Muscle layer of duodenum (tissue), 2 donors: ENCODE results near the gene CIROP.
"Not testable (repeated sequence)": the region's sequence is repeated elsewhere in the genome, so short reads cannot be mapped to it uniquely, and the experiment has no call there.

Experiments used
- H3K27ac ChIP-seq: one replicate; pipeline ENCODE4 v1.7.0; 2013; ENCODE audit warnings: mild to moderate bottlenecking, low read length
- H3K27me3 ChIP-seq: one replicate; pipeline ENCODE4 v1.7.0; 2013; ENCODE audit warnings: low read depth, mild to moderate bottlenecking, control low read depth, low read length
- H3K36me3 ChIP-seq, 2 donors: one replicate each; pipeline ENCODE4 v1.7.0; 2013; ENCODE audit warnings: low read length in 2 of 2, control low read depth in 1 of 2, mild to moderate bottlenecking in 1 of 2; ENCODE audit not compliant: insufficient read depth in 2 of 2, control insufficient read depth in 1 of 2
- H3K4me1 ChIP-seq, 2 donors: one replicate each; pipeline ENCODE4 v1.7.0; 2013; ENCODE audit warnings: low read length in 2 of 2, mild to moderate bottlenecking in 2 of 2, control low read depth in 1 of 2, moderate library complexity in 1 of 2; ENCODE audit not compliant: insufficient read depth in 2 of 2, control insufficient read depth in 1 of 2
- H3K4me3 ChIP-seq, 2 donors: one replicate each; pipeline ENCODE4 v1.7.0; 2013; ENCODE audit warnings: low read length in 2 of 2, low read depth in 1 of 2, mild to moderate bottlenecking in 1 of 2
- H3K9me3 ChIP-seq, 2 donors: one replicate each; pipeline ENCODE4 v1.7.0; 2013; ENCODE audit warnings: low read length in 2 of 2, control low read depth in 1 of 2, mild to moderate bottlenecking in 1 of 2; ENCODE audit not compliant: control insufficient read depth in 1 of 2
- donor health status: healthy.

CIROP gene

DNA sequence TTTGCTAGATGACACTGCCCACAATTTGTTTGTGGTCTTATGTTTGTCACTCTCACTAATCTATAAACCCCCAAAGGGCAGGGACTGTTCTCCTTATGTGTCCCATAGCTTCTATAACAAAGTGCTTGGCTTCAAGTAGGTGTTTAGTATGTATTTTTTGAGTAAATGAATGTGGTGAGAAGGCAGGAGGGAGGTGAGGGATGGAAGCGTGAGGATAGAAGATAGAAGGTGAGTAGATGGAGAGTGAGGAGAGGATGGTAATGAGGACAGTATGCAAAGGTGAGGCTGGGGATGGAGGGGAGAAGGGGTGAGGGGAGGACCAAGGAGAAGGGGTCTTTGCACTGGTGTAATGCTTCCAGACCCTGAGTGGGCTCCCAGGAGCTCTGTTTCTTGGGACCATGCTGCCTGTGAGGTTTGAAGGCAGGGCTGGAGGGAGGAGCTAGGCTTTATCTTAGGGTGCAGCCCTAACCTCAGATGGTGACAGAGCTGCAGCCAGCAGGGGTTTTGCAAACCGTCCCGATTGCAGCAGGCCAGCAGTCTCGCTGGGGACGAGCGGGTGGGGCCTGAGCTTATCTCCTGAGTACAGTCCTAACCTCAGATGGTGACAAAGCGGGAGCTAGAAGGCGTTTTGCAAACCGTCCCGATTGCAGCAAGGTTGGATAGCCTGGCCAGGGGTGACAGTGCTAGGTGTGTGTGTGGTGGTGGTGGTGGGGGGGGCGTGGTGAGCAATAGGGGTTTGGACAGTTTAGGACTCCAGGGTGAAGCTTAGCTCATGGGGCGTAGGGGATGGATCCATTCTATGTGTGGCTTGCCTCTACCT lies 7.8 kb upstream of the CIROP start:
- no peak overlapping the region for H3K4me3 ChIP-seq
- no peaks in the 10 kb centered on the region for H3K27me3 ChIP-seq
- no peak overlapping the region for H3K27ac ChIP-seq
- no peaks in the 10 kb centered on the region for H3K9me3 ChIP-seq
- no peaks in the 10 kb centered on the region for H3K36me3 ChIP-seq
- H3K4me1 ChIP-seq: no peaks in the 10 kb centered on the region

DNA sequence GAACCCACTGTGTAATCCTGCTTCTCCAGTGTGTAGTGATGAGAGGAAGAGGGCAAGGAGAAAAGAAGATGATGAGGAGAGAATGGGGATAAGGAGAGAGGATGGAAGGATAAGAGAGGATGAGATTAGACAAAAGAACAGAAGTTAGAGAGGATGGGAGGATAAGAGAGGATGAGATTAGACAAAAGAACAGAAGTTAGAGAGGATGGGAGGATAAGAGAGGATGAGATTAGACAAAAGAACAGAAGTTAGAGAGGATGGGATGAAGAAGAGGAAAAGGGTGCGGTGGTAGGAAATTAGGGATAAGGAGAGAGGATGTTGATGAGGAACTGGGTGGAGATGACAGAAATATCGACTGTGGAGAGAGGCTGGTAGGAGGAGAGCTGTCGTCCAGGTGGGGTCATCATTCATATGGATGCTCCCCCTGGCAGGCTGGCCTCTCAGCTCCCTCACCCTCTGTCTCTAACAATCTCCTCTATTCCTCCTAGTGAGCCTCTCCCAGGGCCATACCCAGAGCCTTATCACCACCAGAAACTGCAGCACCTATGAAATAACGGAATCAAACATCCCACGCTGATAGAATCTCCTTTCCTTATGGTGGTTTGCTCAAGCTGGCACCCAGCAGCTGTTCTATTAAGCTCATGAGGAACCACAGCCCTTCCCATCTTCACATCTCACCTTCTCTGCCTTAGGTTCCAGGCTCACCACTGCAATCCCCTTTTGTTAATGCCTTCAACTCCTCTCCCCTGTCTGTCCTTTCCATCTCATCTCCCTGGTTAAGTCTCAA lies 6.0 kb upstream of the CIROP start:
- Histone ChIP-seq H3K4me3 (no peak overlapping the region), H3K27me3 (no peaks in the 10 kb centered on the region), H3K27ac (no peak overlapping the region), H3K9me3 (no peaks in the 10 kb centered on the region), H3K36me3 (no peaks in the 10 kb centered on the region), H3K4me1 (no peaks in the 10 kb centered on the region)

DNA sequence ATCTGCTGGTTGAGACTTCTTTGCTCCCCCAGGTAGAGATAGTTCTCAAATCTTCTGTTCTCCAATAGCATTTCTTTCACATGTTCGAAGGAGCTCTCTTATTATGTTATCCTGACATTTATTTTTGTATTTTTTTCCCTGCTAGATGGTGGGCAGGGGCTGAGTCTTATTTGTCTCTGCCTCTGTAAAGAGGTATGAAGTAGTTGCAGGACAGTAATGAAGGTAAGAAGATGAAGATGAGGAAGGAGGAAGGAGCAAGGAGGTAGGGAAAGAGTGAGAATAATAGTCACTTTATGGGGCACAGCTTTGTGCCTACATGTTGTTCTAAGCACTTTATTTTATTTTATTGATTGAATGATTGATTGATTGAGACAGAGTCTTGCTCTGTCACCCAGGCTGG lies 5.0 kb upstream of the CIROP start:
- H3K27me3 ChIP-seq: no peaks in the 10 kb centered on the region
- no peaks in the 10 kb centered on the region for H3K36me3 ChIP-seq
- no peak overlapping the region for H3K4me3 ChIP-seq
- no peaks in the 10 kb centered on the region for H3K9me3 ChIP-seq
- peaks cover 0 to 1% of the 10 kb centered on the region in 2 donors for H3K4me1 ChIP-seq
- H3K27ac ChIP-seq: no peak overlapping the region

DNA sequence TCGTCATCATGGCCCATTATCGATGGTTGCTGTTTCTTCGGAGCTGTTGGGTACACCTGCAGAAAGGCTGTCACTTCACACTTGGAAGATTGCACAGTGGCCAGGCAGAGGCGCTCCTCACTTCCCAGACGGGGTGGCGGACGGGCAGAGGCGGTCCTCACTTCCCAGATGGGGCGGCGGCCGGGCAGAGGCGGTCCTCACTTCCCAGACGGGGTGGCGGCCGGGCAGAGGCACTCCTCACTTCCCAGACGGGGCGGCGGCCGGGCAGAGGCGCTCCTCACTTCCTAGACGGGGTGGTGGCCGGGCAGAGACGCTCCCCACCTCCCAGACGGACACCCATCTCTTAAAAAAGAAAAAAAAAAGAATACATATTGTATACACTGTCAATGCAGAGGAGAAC lies 3.4 kb upstream of the CIROP start:
- not testable (repeated sequence) for H3K4me1 ChIP-seq, H3K27ac ChIP-seq, H3K36me3 ChIP-seq, H3K27me3 ChIP-seq, H3K9me3 ChIP-seq, H3K4me3 ChIP-seq

DNA sequence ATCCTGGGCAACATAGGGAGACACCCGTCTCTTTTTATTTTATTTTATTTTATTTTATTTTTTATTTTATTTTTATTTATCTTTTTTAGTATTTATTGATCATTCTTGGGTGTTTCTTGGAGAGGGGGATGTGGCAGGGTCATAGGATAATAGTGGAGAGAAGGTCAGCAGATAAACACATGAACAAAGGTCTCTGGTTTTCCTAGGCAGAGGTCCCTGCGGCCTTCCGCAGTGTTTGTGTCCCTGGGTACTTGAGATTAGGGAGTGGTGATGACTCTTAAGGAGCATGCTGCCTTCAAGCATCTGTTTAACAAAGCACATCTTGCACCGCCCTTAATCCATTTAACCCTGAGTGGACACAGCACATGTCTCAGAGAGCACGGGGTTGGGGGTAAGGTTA lies 2.8 kb upstream of the CIROP start:
- H3K4me3 ChIP-seq, H3K27ac ChIP-seq, H3K27me3 ChIP-seq, H3K9me3 ChIP-seq, H3K36me3 ChIP-seq, H3K4me1 ChIP-seq: not testable (repeated sequence)

DNA sequence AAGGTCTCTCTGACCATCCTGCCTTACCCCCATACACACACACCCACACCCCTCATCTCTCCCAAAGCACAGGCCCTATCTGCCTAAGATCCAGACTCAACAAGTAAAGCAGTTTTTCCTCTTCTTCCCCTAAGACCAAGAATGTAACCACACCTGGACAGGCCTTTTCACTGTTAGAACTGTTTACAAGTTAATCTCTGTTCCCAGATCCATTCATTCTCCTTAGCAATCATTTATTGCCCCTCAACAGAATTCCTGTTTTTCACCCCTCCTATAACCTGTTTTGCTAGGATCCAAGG lies 1.9 kb upstream of the CIROP start:
- peaks cover 0 to 6% of the 10 kb centered on the region in 2 donors for H3K4me1 ChIP-seq
- no peak overlapping the region for H3K27ac ChIP-seq
- H3K27me3 ChIP-seq: no peaks in the 10 kb centered on the region
- no peaks in the 10 kb centered on the region for H3K9me3 ChIP-seq
- no peaks in the 10 kb centered on the region for H3K36me3 ChIP-seq
- no peak overlapping the region for H3K4me3 ChIP-seq

DNA sequence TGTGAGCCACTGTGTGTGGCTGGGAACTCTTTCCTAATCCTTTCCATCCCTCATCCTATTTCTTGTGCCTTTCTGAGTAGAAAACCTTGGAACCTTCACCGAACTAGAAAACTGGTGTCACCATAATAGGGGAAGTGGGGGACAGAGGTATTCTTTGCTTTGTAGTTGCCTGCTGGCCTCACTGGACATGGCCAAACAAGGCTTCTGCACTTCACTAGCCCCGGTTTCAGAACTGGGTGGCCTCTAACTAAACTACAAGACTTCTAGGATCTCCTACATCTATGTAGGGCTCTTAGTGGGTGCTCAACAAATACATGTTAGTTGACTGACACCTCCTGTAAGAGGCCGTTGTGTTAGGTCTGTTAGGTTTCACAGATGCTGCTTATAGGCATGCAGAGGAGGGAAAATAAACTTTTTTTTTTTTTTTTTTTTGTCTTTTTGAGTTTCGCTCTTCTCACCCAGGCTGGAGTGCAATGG lies 597 bp upstream of the CIROP start:
- Histone ChIP-seq H3K4me3 (no peak overlapping the region), H3K36me3 (no peaks in the 10 kb centered on the region), H3K27me3 (no peaks in the 10 kb centered on the region), H3K4me1 (peaks cover 0 to 6% of the 10 kb centered on the region in 2 donors), H3K9me3 (no peaks in the 10 kb centered on the region), H3K27ac (no peak overlapping the region)

DNA sequence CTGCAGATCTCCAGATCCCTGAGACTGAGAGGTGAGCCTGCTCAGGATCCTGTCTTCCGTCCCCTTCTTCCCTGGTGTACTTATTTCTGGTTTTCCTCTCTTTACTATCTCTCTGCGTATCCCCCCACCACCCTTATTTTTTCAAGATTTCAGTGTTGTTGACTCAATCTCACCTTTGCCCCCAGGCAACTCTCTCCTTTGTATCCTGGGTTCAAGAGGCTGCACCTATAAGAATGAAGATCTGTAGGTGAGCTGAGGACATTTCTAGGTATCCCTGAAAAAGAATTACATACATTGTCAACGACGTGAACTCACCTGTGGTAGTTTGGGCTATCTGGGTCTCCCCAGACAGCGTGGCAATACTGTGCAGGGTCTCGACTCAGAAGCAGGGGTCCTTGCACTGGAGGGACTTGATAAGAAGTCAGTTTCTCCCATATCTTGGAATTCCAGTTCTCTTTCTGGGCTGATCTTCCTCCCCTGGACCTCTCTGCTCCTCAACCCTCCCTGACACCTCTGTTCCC lies 659 bp downstream of the CIROP start:
- peaks cover 0 to 6% of the 10 kb centered on the region in 2 donors for H3K4me1 ChIP-seq
- H3K9me3 ChIP-seq: no peaks in the 10 kb centered on the region
- H3K36me3 ChIP-seq: peaks cover 0 to 3% of the 10 kb centered on the region in 2 donors
- H3K4me3 ChIP-seq: no peak overlapping the region
- no peaks in the 10 kb centered on the region for H3K27me3 ChIP-seq
- no peak overlapping the region for H3K27ac ChIP-seq

DNA sequence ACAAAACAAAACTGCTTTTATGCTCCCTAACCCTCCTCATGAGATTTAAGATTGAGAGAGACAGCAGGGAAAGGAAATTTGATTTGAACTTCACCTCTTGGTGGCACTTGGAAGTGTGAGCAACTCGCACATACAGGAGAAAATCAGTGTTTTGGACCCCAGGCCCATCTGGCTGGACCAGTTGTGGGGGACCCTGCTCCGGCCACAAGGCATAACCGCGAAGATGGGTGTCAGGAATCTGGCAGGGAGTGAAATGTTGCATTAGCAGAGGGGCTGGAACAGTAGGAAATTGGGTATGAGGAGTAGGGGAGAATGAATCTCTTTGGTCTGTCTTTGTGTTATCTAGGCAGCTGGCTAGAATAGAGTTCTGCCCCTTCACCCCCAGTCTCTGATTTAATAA lies 1.2 kb downstream of the CIROP start:
- Histone ChIP-seq H3K27ac (no peak overlapping the region), H3K9me3 (no peaks in the 10 kb centered on the region), H3K4me3 (no peak overlapping the region), H3K36me3 (peaks cover 5 to 8% of the 10 kb centered on the region in 2 donors), H3K27me3 (no peaks in the 10 kb centered on the region), H3K4me1 (peaks cover 0 to 6% of the 10 kb centered on the region in 2 donors)

DNA sequence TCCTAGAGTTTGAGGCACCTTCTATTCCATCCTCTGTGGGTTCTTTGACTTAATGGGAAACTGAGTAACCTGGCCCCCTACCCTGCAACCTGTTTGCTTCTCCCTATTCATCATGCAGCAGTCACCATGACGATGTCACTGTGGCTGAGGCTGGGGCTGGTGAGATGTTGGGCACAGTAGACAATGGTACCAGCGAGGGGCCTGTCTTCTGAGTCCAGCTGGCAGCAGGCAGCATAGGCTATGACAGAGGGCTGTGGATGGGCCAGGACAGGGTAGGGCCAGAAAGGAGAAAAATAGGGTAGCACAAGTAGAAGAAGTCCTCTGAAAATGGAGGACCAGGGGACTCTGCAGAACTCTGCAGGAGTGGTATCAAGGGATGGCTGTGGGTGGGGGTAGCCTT lies 2.0 kb downstream of the CIROP start:
- peaks cover 13 to 16% of the 10 kb centered on the region in 2 donors for H3K36me3 ChIP-seq
- H3K4me1 ChIP-seq: peaks cover under 1 to 10% of the 10 kb centered on the region in 2 donors
- H3K27ac ChIP-seq: no peak overlapping the region
- no peaks in the 10 kb centered on the region for H3K9me3 ChIP-seq
- H3K27me3 ChIP-seq: no peaks in the 10 kb centered on the region
- no peak overlapping the region for H3K4me3 ChIP-seq

DNA sequence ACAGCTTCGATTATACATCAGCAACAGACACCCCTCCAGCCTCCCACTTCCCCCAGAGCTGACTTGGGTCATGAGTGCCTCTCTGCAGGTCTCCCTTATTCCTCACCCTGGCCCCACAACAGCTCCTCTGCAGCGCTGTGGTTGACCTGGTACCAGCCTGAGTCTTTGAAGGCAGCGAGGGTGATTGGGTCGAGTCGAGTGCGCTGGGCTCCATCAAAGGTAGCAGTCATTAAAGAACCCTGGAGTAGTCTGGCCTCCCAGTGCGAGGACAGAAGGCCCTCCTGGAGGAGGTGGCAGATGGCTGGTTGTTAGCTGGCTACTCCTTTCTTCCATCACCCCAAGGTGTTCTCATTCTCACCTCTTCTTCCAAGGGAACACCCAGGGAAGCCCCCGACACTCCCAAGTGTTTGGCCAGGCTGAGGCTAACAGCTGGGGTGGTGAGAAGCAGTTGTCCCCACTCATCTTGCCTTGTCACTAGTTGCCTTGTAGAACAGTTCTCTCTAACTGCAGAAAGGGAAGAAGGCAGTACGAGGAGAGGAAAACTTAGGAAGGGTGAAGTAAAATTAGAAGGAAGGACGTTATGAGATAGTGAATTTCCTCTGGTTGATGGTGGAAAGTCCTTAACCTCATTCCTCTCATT lies 2.7 kb downstream of the CIROP start:
- H3K4me1 ChIP-seq: peaks cover 7 to 17% of the 10 kb centered on the region in 2 donors
- H3K4me3 ChIP-seq: no peak overlapping the region
- H3K9me3 ChIP-seq: no peaks in the 10 kb centered on the region
- no peaks in the 10 kb centered on the region for H3K27me3 ChIP-seq
- H3K27ac ChIP-seq: no peak overlapping the region
- peaks cover 17 to 18% of the 10 kb centered on the region in 2 donors for H3K36me3 ChIP-seq
